ENCODE results near the gene ACBD3.

The ACBD3 gene

DNA sequence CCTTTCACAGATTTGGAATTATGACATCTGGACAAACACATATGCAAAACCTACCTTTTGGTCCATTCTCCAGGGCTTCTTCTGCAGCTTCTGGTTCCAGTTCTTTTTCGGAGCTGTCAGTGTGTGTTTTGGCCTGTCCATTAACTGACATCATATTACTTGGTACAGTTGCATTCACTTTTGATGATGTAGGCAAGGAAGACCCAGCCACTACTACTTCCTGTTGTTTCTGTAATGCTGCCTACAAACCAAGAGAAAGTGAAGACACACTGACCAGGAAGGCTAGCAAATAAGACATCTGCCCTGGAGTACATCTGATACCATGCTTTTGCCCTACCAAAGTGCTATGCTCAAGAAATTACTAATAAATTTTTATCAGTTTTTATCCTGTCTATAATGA is 31.9 kb downstream of the ACBD3 start:
- Histone ChIP-seq H2AFZ (ENCODE audit: low read depth, low read length) (no peak overlapping the region), H3K14ac (ENCODE audit: low read length in 2 of 2) (no peak overlapping the region), H4K8ac (ENCODE audit: low read length) (no peak overlapping the region), H3K36me3 (ENCODE audit: control insufficient read depth in 1 of 2, insufficient read depth in 2 of 2, low read depth in 1 of 2, low read length in 2 of 2) (peaks cover 22 to 90% of the 10 kb centered on the region in 2 experiments), H3K18ac (ENCODE audit: low read depth in 1 of 2, low read length in 2 of 2) (no peak overlapping the region), H3K4ac (ENCODE audit: low read depth in 1 of 2, low read length in 2 of 2) (no peak overlapping the region), H3K9me3 (ENCODE audit: control insufficient read depth, low read length) (no peaks in the 10 kb centered on the region), H2BK5ac (ENCODE audit: low read depth, low read length, poor library complexity, severe bottlenecking) (no peak overlapping the region), H3K4me2 (ENCODE audit: low read length, poor library complexity, severe bottlenecking) (no peak overlapping the region), H3K4me1 (ENCODE audit: control insufficient read depth, insufficient read depth, low read depth, low read length) (no peaks in the 10 kb centered on the region), H3K27me3 (ENCODE audit: control insufficient read depth in 1 of 2, insufficient read depth in 1 of 2, low read length in 2 of 2) (no peaks in the 10 kb centered on the region), H4K91ac (ENCODE audit: low read length) (no peak overlapping the region), H2BK15ac (ENCODE audit: low read depth, poor library complexity, severe bottlenecking) (no peak overlapping the region), H3K79me1 (replicated peaks; ENCODE audit: low read length, poor library complexity, severe bottlenecking) (peaks cover 33% of the 10 kb centered on the region), H3K27ac (ENCODE audit: low read length, poor library complexity, severe bottlenecking) (no peak overlapping the region), H2AK5ac (ENCODE audit: low read length, severe bottlenecking) (no peak overlapping the region), H2BK12ac (ENCODE audit: low read length in 2 of 2) (no peak overlapping the region), H3K9ac (ENCODE audit: low read length) (no peak overlapping the region), H3K23ac (ENCODE audit: low read length in 2 of 2) (no peak overlapping the region), H2BK120ac (ENCODE audit: low read depth, low read length) (no peak overlapping the region), H3K4me3 (ENCODE audit: insufficient read depth in 1 of 2, low read depth in 1 of 2, low read length in 2 of 2) (no peak overlapping the region)
- DNase-seq, result no peak
- WGBS, result 100% methylated on average over 1 of the region's 1 CpG

DNA sequence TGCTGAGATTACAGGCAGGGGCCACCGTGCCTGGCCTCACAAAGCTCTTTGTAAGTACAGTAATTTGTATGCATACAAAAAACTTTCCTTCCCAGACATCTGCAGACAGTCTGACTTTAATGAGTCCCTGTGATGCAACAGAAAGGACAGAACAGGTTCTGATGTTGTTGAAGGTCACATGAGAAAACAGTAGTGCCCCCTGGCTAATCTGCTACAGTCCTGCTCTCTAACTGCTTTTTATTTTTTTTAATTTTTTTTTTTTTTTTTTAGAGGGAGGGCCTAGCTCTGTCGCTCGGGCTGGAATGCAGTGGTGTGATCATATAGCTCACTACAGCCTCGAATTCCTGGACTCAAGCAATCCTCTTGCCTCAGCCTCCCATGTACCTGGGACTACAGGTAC is 36.7 kb downstream of the ACBD3 start:
- Histone ChIP-seq H3K4me3 (ENCODE audit: insufficient read depth in 1 of 2, low read depth in 1 of 2, low read length in 2 of 2) (no peak overlapping the region), H3K9ac (ENCODE audit: low read length) (no peak overlapping the region), H4K91ac (ENCODE audit: low read length) (no peak overlapping the region), H3K4me2 (ENCODE audit: low read length, poor library complexity, severe bottlenecking) (no peak overlapping the region), H3K79me1 (replicated peaks; ENCODE audit: low read length, poor library complexity, severe bottlenecking) (peaks cover 35% of the 10 kb centered on the region), H3K23ac (ENCODE audit: low read length in 2 of 2) (no peak overlapping the region), H3K14ac (ENCODE audit: low read length in 2 of 2) (no peak overlapping the region), H3K4ac (ENCODE audit: low read depth in 1 of 2, low read length in 2 of 2) (no peak overlapping the region), H2BK120ac (ENCODE audit: low read depth, low read length) (no peak overlapping the region), H2BK12ac (ENCODE audit: low read length in 2 of 2) (no peak overlapping the region), H3K18ac (ENCODE audit: low read depth in 1 of 2, low read length in 2 of 2) (no peak overlapping the region), H3K4me1 (ENCODE audit: control insufficient read depth, insufficient read depth, low read depth, low read length) (no peaks in the 10 kb centered on the region), H3K27me3 (ENCODE audit: control insufficient read depth in 1 of 2, insufficient read depth in 1 of 2, low read length in 2 of 2) (no peaks in the 10 kb centered on the region), H3K36me3 (ENCODE audit: control insufficient read depth in 1 of 2, insufficient read depth in 2 of 2, low read depth in 1 of 2, low read length in 2 of 2) (peaks cover 16 to 91% of the 10 kb centered on the region in 2 experiments), H2BK15ac (ENCODE audit: low read depth, poor library complexity, severe bottlenecking) (no peak overlapping the region), H2BK5ac (ENCODE audit: low read depth, low read length, poor library complexity, severe bottlenecking) (no peak overlapping the region), H2AFZ (ENCODE audit: low read depth, low read length) (no peak overlapping the region), H2AK5ac (ENCODE audit: low read length, severe bottlenecking) (no peak overlapping the region), H3K27ac (ENCODE audit: low read length, poor library complexity, severe bottlenecking) (no peak overlapping the region), H4K8ac (ENCODE audit: low read length) (no peak overlapping the region), H3K9me3 (ENCODE audit: control insufficient read depth, low read length) (no peaks in the 10 kb centered on the region)
- peak; percentile 64 for DNase-seq
- WGBS, result 95% methylated on average over 4 of the region's 4 CpGs

DNA sequence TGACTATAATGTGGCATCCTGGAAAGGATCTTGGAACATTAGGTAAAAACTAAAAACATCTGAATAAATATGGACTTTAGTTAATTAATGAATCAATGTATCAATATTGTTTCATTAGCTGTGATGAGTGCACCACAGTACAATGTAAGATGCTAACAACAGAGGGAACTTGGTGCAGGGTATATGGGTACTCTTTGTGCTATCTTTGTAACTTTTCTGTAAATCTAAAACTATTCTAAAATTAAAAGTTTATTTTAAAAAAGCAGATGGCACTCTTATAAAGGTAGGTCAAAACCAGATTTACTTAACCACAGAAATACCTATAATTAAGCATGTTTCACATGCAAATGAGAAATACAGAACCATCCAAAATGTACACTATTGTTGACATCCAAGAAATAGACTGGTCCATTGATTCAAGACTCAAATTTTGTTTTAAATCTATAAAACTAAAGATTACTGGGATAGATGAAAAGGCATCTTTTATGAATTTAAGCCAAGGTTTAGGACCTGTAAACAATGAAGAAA is 38.4 kb downstream of the ACBD3 start:
- H3K18ac ChIP-seq (ENCODE audit: low read depth in 1 of 2, low read length in 2 of 2), result no peak overlapping the region
- no peaks in the 10 kb centered on the region for H3K9me3 ChIP-seq (ENCODE audit: control insufficient read depth, low read length)
- H3K14ac ChIP-seq (ENCODE audit: low read length in 2 of 2), result no peak overlapping the region
- no peaks in the 10 kb centered on the region for H3K4me1 ChIP-seq (ENCODE audit: control insufficient read depth, insufficient read depth, low read depth, low read length)
- no peaks in the 10 kb centered on the region for H3K27me3 ChIP-seq (ENCODE audit: control insufficient read depth in 1 of 2, insufficient read depth in 1 of 2, low read length in 2 of 2)
- no peak overlapping the region for H4K91ac ChIP-seq (ENCODE audit: low read length)
- no peak overlapping the region for H2AK5ac ChIP-seq (ENCODE audit: low read length, severe bottlenecking)
- H3K4me3 ChIP-seq (ENCODE audit: insufficient read depth in 1 of 2, low read depth in 1 of 2, low read length in 2 of 2), result no peak overlapping the region
- no peak overlapping the region for H3K23ac ChIP-seq (ENCODE audit: low read length in 2 of 2)
- H2AFZ ChIP-seq (ENCODE audit: low read depth, low read length), result no peak overlapping the region
- H3K79me1 ChIP-seq (replicated peaks; ENCODE audit: low read length, poor library complexity, severe bottlenecking), result peaks cover 31% of the 10 kb centered on the region
- peaks cover 19 to 89% of the 10 kb centered on the region in 2 experiments for H3K36me3 ChIP-seq (ENCODE audit: control insufficient read depth in 1 of 2, insufficient read depth in 2 of 2, low read depth in 1 of 2, low read length in 2 of 2)
- H2BK15ac ChIP-seq (ENCODE audit: low read depth, poor library complexity, severe bottlenecking), result no peak overlapping the region
- no peak overlapping the region for H2BK12ac ChIP-seq (ENCODE audit: low read length in 2 of 2)
- no peak overlapping the region for H2BK5ac ChIP-seq (ENCODE audit: low read depth, low read length, poor library complexity, severe bottlenecking)
- no peak overlapping the region for H3K27ac ChIP-seq (ENCODE audit: low read length, poor library complexity, severe bottlenecking)
- no peak overlapping the region for H3K4ac ChIP-seq (ENCODE audit: low read depth in 1 of 2, low read length in 2 of 2)
- H4K8ac ChIP-seq (ENCODE audit: low read length), result no peak overlapping the region
- no peak overlapping the region for H2BK120ac ChIP-seq (ENCODE audit: low read depth, low read length)
- no peak overlapping the region for H3K9ac ChIP-seq (ENCODE audit: low read length)
- DNase-seq, result no peak
- no peak overlapping the region for H3K4me2 ChIP-seq (ENCODE audit: low read length, poor library complexity, severe bottlenecking)

DNA sequence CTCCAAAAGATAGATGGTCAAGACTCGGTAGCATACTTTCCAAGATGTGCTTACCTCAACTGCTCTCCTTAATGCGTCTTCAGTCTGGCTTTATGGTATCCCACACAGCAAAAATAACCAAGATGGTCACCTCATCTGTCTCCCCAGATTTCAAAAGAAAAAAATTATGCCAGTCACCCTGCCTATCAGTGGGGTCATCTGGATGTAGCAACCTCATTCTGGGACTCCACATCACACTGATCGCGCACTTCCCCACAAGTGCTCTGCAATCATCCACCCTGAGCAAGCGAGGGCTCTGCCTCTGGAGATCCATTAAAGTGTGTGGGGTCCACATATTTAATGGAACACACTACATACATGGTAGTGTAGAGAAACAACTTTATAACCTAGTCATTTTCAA is 42.5 kb downstream of the ACBD3 start:
- Histone ChIP-seq H3K4ac (ENCODE audit: low read depth in 1 of 2, low read length in 2 of 2) (no peak overlapping the region), H4K8ac (ENCODE audit: low read length) (no peak overlapping the region), H3K4me2 (ENCODE audit: low read length, poor library complexity, severe bottlenecking) (no peak overlapping the region), H3K23ac (ENCODE audit: low read length in 2 of 2) (no peak overlapping the region), H3K27me3 (ENCODE audit: control insufficient read depth in 1 of 2, insufficient read depth in 1 of 2, low read length in 2 of 2) (no peaks in the 10 kb centered on the region), H2BK15ac (ENCODE audit: low read depth, poor library complexity, severe bottlenecking) (no peak overlapping the region), H2BK12ac (ENCODE audit: low read length in 2 of 2) (no peak overlapping the region), H2BK5ac (ENCODE audit: low read depth, low read length, poor library complexity, severe bottlenecking) (no peak overlapping the region), H3K27ac (ENCODE audit: low read length, poor library complexity, severe bottlenecking) (no peak overlapping the region), H3K9ac (ENCODE audit: low read length) (no peak overlapping the region), H2BK120ac (ENCODE audit: low read depth, low read length) (no peak overlapping the region), H3K79me1 (replicated peaks; ENCODE audit: low read length, poor library complexity, severe bottlenecking) (peaks cover 12% of the 10 kb centered on the region), H4K91ac (ENCODE audit: low read length) (no peak overlapping the region), H3K4me3 (ENCODE audit: insufficient read depth in 1 of 2, low read depth in 1 of 2, low read length in 2 of 2) (no peak overlapping the region), H3K36me3 (ENCODE audit: control insufficient read depth in 1 of 2, insufficient read depth in 2 of 2, low read depth in 1 of 2, low read length in 2 of 2) (peaks cover 13 to 63% of the 10 kb centered on the region in 2 experiments), H2AFZ (ENCODE audit: low read depth, low read length) (no peak overlapping the region), H3K4me1 (ENCODE audit: control insufficient read depth, insufficient read depth, low read depth, low read length) (no peaks in the 10 kb centered on the region), H3K18ac (ENCODE audit: low read depth in 1 of 2, low read length in 2 of 2) (no peak overlapping the region), H3K14ac (ENCODE audit: low read length in 2 of 2) (no peak overlapping the region), H3K9me3 (ENCODE audit: control insufficient read depth, low read length) (no peaks in the 10 kb centered on the region), H2AK5ac (ENCODE audit: low read length, severe bottlenecking) (no peak overlapping the region)
- DNase-seq, result no peak
- WGBS, result 78% methylated on average over 2 of the region's 5 CpGs

Measured in mesenchymal stem cell (in vitro differentiated cells and primary cell).